Stimulated activated CD8-positive, alpha-beta memory T cell treated with anti-CD3 and anti-CD28 coated beads, Interleukin-7, amount 100 ng/mL, for 4 hours (primary cell): ENCODE results near the gene ATXN7.

Experiments used
- DNase-seq, 2 donors: peaks; one replicate each; pipeline ENCODE4 v3.0.0-alpha.2; 2020; ENCODE audit warnings: low read depth in 2 of 2

Gene ATXN7

GRCh38 chr3:63905731-63906620, 42.3 kb downstream of the ATXN7 start:
- DNase-seq, result no peak

DNA sequence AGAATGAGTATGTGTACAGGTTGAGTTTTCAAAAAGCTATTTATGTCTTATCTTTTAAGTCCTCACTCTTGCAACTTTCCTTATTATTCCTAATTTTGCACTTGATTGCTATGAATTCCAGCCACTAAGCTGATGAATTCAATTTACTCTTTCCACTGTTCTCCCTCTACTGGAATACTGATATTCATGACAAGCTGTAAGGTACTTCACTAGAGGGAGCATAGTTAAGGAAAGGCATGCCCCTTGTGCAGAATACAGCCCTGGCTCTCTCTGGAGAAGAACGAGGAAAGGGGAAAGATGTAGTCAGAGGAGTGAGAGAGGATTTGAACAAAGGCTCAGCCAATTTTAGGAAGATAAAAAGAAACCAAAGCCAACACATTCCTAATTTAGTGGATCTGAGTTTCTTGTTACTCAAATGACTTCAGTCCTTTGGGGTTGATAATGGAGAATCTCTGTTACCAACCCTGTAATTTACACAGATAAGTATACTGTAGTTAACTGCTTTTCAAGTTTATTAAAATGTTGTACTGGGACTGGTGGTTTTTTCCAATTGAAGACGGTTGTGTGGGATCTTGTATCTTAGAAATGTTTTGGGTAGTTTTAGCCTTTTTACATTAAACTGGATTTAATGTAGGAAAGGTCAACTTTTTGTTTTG, 44.5 kb downstream of the ATXN7 start:
- DNase-seq, result no peak

DNA sequence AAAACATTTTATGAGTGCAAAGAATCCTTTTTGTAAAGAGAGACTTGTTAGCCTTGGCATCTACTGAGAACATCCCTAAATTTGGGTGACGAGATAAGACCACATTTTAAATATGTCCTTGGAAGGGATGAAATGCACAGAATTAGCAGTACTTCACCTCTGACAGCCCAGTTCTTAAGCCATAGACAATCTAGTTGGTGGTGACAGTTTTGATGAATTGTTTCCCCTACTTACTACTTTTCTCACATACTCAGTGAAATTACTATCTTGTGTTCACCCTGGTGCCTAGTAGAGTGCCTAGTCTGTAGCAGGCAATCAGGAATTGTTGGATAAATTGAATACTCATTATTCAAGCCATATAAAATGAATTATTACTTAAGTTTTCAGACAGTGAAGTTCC, 45.1 kb downstream of the ATXN7 start:
- DNase-seq, result no peak

GRCh38 chr3:63909431-63909830, 45.8 kb downstream of the ATXN7 start:
- DNase-seq, result no peak

DNA sequence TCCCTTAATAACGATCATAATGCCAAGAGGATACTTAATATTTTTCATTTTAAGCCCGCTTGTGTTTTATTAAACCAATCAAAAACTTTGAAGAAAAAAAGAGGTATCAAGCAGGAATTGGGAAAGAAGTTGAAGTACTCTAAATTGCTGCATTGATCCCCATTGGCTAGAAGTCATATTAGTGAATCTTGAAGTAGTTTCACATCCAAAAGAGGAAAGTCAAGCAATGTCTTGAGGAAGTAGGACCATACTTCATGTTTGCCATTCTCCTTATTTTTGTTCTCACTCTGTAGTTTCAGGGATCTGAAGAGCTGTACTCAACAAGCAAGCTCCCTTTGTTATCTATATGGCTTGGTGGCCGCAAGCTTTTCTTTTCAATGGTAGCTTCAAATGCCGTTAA, 46.3 kb downstream of the ATXN7 start:
- no peak for DNase-seq

DNA sequence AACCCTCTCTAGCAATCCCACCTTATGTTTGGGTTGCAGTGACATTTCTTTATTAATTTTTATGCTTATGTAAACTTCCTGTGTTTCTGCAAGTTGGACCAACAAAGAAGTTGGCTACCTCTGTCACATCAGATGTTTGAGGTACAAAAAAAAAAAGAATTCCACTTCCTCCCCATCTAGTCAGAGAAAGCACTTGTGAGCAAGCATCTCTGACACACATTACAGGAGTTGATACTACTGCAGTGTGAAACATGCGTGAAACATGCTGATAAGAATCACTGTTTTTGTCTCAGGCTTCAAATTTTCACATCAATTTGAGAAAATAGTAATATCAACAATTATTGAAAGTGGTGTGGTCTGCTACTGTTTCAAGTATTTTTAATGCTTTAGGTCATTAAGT, 47.2 kb downstream of the ATXN7 start:
- no peak for DNase-seq

DNA sequence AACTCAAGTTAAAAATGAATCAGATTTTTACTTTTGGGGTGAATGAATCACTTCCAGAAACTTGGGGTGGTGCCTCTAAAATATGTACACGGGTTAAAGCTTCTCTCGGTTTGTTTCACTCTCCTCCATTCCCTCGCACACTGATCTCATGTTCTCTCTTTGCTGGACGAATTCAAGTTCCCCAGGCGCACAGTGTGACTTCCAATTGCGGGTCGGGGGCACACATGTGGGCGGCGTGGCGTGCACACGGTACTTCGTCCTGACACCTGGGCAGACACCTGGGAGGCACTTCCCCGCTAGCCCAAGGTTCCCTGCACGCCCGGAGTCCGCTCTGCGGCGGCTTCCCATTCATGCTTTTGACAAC, 47.8 kb downstream of the ATXN7 start:
- no peak for DNase-seq

DNA sequence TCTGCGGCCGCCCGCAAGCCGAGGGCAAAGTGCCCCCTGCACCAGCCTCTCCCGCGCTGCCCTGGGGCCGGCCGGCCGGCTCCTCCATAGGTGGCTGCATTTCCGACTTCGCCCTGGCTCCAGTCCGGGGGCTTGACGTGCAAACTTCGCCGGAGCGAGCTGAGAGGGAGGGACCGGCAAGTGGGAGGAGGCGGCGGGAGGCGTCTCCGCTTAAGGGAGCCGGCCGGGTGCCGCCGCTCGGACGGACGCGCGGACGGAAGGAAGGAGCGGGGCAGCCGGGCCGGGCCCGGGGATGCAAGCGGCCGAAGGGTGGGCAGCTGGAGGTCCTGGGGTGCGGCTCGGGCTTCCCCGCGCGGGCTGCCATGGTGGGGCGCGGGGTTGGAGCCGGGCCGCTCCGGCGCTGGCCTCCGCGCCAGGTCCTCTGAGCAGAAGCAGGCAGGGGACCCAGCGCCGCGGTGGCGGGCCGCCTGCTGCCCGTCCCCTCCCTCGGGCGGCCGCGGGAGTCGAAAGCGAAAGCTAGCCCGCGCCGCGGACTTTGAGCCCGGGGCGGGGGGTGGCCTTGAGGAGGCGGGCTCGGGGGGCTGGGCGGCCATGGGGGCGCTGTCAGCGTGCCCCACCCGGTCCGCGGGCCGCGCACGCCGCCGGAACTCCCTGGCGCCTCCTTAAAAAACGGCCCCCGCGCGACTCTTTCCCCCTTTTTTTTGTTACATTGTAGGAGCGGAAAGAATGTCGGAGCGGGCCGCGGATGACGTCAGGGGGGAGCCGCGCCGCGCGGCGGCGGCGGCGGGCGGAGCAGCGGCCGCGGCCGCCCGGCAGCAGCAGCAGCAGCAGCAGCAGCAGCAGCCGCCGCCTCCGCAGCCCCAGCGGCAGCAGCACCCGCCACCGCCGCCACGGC, 48.5 kb downstream of the ATXN7 start, which contains the start of gene SCAANT1:
Gene SCAANT1, minus strand, starts transcription at position 511 of the 895 bp plus-strand sequence.
- peak; percentile 79 to 83 for DNase-seq

GRCh38 chr3:63912768-63913588, 49.3 kb downstream of the ATXN7 start:
- peak; percentile 31 to 52 for DNase-seq

DNA sequence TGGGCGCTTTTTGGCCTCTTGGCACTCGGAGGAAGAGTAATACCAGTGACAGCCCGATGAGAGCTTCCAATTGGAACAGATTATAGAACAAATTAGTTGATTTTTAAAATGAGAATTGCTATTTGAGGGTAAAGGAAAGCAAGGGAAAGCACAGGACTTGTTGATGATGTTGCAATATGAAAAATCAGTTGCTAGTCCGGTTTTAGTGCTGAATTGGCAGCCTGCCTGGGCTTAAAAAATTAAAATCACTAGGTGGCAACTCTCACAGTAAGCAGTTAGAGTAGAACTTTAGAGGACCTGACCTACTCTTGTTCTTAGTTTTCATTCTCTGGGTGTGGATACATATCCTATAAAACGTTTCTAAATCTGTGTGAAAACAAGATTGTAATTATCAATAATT, 50.6 kb downstream of the ATXN7 start:
- no peak for DNase-seq

DNA sequence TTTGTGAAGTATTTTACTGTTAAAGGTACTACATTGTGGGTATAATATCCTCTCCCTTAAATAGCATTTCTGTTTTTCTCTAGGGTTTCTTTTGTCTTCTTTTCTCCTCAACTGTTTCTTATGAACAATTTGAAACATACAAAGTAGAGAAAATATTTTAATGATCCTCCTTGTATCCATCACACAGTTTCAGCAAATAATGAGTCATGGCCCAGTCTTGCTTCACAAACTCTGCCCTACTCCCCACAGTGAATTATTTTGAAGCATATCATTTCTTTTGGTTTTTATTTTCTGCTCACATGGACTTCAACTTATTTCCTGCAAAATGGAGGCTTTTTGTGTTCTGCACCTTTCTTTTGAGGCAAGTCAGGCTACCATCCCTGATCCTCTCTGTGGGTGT, 54.7 kb downstream of the ATXN7 start:
- no peak for DNase-seq

- DNase-seq, result no peak
These were observed 56.3 kb downstream of the ATXN7 start for GRCh38 chr3:63920001-63920400.

DNA sequence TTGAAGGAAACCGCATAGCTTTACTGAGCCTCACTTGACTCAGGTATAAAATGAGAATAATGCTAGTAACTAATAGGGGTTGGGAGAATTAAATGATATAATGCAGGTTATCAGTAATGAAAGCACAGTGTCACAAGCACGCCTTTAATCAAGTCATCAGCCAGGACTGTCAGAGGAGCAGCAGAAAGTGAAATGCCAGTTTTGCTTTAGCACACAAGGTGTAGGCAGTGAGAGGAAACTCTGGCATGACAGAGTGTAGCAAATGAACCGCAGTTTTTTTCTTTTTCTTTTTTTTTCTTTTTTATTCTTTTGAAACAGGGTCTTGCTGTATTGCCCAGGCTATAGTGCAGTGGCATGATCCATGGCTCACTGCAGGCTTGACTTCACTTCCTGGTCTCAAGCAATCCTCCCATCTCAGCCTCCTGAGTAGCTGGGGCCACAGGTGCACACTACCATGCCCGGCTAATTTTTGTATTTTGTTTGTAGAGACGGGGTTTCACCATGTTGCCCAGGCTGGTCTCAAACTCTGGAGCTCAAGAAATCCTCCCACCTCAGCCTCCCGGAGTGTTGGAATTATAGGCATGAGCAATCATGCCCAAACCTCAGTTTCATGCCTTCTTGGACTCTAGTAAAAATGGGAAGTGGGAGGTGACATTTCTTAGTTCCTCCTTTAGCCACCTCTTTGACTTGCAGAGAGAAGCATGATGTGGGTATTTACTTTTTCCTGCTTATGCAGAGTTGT, 58.2 kb downstream of the ATXN7 start:
- DNase-seq, result no peak

GRCh38 chr3:63922491-63923199, 59.0 kb downstream of the ATXN7 start:
- no peak for DNase-seq

- DNase-seq, result no peak
These were observed 62.6 kb downstream of the ATXN7 start for GRCh38 chr3:63926309-63926708.

- DNase-seq, result no peak
These were observed 64.0 kb downstream of the ATXN7 start for GRCh38 chr3:63927422-63928280.

DNA sequence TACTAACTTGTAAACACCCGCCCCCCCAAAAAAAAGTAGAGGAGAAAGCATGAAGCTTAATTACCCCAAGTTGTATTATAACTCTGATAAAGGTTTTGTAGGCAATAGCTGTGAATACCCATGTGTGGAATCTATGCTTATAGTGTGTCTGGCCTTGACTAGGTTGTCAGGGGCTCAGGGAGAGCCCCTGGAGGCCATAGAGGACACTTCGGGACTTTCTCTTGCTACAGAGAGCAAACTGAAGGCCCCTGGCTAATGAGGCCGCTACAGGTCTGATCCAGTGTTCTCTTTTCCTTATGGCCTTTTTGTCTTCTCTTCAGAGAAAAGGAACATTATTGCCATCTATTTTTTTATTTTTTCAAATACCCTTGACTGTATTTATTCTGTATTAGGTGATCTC, 67.6 kb downstream of the ATXN7 start:
- DNase-seq, result no peak

DNA sequence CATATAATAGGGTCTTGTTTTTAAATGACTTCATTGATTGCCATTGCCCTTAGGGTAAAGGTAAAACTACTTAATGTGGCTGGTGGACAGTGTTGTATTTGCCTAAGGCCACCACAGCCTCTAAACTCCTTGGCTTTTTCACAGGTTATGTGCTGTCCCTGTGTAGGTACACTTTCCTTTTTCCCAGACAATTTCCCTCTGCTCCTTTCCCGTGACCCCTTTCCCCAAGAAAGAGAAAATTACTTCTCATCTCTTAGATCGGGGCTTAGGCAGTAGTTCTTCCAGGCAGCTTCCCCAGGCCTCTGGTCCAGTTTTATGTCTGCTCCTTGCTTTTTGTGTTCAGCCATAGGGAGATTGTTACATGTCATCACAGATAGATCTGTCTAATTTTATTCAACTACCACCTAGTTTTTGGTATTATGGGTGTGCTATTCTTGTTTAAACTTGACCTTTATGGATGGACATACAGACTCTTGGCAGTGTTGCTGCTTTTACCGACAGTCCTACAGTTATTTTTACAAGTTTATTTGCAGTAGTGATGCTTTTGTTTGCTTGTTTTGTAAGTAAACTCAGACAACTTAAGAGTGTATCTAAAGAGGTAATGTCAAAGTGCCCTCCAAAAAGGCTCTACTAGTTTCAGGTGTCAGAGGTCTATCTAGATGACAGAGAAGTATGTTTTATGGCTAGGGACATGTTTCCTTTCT, 69.0 kb downstream of the ATXN7 start:
- DNase-seq, result no peak
